MM.1S (cell line): ENCODE measurements around the gene DNAI2.

Experiments used
- CTCF ChIP-seq: fragments of 300-600 bp; sonication (generic); IDR thresholded peaks from 2 replicates; pipeline ENCODE4 v1.5.1; 2016; ENCODE audit warnings: antibody characterized with exemption, low read length, mixed read lengths
- EZH2 ChIP-seq: fragments of 300-600 bp; sonication (generic); optimal IDR thresholded peaks from 2 replicates; pipeline ENCODE3; 2017; ENCODE audit warnings: low read depth, mild to moderate bottlenecking, antibody characterized with exemption, low read length, mixed read lengths

- no peak for TF ChIP-seq CTCF
- no peak for TF ChIP-seq EZH2
Measured at GRCh38 chr17:74283371-74283673, 9.3 kb downstream of the DNAI2 start.
